HG03457 (cell line): ENCODE measurements around the gene TTC24.

ENCODE experiments used
- ATAC-seq: cut with Tn5 transposase; IDR thresholded peaks from one replicate; pipeline ENCODE4 v1.9.1; 2021; ENCODE audit warnings: moderate number of reproducible peaks; ENCODE audit not compliant: unreplicated experiment

TTC24 gene

GRCh38 chr1:156553860-156554485 lies 25.6 kb upstream of the TTC24 start:
- no peak for ATAC-seq

DNA sequence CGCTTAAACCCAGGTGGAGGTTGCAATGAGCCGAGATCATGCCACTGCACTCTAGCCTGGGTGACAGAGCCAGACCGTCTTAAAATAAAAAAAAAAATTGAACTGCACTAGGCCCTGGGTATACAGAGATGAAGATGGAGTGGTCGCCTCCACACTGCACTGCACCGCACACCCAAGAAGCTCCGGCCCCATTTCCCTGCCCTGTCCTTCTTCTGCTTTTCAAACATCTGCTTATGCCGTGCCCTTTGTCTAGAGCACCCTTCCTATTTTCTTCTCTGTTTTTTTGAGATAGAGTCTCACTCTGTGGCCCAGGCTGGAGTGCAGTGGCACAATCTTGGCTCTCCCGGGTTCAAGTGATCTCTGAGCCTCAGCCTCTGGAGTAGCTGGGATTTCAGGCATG lies 24.6 kb upstream of the TTC24 start:
- no peak for ATAC-seq

DNA sequence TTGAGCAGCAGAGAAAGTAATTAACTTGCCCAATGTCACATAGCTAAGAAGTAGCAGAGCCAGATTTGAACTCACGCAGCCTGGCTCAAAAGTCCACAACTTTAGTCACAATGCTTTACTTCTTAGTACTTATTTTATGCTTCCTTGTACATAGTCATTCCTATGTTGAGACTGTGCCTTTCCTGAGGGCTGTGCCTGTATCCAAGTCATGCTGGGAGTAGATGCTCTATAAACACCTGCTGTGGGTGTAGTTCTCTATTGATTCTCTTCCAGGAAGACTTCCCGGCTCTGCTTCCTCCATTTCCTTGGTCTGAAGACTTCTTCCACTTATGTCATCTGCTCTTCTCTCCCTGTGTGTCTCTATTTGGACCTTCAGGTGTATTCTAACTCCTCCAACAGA lies 23.8 kb upstream of the TTC24 start:
- ATAC-seq: no peak

DNA sequence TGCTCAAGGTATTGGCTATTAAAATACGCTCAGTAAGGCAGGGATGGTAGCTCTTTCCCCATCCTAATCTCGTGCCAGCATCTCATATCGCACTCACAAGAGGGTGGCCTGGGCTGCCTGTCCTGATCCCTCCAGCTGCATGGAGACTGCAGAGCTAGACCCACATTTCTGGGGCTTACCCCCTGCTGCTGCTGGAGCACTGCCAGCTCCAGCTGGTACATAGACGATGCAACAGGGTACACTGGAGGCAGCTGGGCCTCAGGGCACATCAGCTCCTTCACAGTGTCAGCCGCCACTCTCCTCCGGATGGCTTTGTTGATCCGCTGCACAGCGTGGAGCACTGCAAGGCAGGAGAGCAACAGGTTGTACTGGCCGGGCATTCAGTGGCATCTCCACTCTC lies 23.2 kb upstream of the TTC24 start:
- no peak for ATAC-seq

DNA sequence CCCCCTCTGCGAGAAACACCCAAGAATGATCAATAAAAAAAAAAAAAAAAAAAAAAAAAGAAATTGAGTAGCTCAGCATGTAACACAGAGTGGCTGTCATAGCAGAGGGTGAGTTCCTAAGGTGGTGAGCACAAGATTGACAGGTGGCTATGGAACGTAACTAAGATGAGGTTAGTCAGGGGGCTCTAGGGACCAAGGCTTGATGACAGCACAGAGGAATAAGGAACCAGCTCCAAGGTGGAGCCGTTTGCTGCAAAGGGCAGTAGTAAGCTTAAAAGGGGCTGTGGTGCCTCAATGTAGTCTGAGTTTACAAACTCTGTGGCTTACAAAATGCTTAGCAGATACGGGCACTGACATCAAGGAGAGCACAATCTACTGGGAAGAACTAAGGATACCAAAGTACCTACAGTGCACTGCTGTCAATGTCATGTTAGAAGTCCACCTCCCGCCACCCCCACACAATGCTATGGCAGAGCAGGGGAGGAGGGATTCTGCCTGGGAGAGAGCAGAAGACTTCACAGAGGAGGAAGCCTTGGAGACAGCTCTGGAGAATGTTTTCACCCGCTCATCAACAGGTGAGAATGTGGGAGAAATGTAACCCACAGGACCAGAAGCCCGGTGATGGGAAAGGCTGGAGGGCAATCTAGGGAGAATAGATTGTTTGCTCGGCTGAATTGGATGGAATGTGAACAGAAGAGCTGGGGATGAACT lies 20.3 kb upstream of the TTC24 start:
- no peak for ATAC-seq

GRCh38 chr1:156559797-156560385 lies 19.6 kb upstream of the TTC24 start:
- ATAC-seq: no peak

GRCh38 chr1:156560585-156561163 lies 18.8 kb upstream of the TTC24 start:
- ATAC-seq: no peak

GRCh38 chr1:156565519-156565918 lies 14.0 kb upstream of the TTC24 start:
- ATAC-seq: no peak

DNA sequence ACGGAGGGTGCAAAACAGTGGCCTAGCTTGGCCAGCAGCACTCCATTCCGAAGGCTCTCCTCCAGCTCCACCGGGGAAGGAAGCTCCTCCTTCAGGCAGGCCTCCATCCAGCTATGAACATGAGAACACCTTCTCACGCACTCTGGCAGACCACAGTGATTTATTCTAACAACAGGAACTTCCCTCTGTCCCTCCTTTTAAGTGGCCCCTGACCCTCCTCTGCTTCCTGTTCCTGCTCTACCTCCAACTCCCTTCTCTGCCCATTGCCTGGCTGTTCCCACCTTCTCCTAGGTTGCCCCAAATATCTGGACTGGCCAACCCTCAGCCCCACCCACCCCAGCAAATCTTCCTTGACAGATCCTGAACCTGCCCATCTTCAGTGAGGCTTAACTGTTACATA lies 13.1 kb upstream of the TTC24 start:
- ATAC-seq: no peak

DNA sequence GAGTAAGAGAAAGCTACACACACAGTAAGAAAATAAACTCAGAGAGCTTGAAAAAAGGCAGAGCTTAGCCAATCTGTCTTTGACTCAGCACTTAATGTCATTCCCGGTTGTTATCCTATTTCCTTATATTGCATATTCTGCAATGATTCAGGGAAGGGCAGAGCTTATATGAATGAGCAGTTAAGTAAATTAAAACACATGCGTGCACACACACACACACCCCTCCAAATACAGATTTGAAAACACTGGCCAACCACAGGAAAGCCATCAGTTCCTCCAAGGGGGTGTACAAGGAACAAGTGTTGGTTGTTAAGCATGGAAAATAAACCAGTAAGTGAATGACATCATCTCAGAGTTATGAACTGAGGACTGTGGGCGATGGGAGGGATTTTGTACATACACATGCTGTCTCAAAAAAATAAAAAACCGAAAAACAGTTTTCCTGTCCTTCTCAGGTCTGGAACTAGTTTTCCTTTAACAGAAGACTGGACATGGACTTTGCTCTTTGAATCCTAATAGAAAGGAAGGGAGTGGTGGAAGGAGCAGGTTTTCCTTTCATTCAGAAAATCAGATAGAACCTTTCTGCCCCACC lies 8.2 kb upstream of the TTC24 start:
- ATAC-seq: no peak

DNA sequence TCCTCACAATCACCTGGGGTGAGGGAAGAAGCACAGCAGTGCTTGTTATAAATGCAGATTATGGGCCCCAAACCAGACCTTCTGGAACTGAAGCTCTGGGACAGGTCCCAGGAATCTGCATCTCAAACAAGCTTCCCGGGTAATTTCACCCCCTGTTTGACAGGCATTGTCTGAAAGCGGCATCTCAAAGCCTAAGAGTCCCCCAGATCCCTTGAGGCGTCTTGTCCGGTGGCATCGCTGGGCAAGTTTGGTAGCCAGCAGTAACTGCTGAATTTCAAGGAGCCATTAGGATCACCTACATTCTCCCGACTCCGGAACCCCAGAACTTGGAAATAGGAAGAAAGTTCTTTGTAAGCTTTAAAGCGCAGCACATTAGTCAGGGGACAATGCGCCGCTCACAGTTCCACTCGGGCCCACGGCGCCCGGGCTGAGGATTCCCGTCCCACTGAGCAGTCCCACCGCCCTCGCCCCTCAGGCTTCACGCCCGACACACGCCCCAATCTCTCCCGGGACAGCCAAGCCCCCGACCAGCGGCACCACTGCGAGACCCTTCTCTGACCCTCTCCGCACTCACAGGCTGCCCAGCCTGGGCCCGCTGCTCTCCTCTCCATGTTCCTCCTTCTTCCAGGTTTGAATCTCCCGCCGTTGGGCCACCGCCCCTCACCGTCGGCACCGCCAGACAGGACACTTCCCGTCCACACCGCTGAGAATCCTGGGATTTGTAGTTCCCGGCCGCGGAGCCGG lies 7.4 kb upstream of the TTC24 start, which contains the start of gene IQGAP3:
TSS of gene IQGAP3 (minus strand) at position 647 of the 744 bp plus-strand sequence. CDS start at position 611, 36 bp downstream.
- no peak for ATAC-seq

- ATAC-seq: no peak
Observed at GRCh38 chr1:156572663-156573018, 6.9 kb upstream of the TTC24 start.

DNA sequence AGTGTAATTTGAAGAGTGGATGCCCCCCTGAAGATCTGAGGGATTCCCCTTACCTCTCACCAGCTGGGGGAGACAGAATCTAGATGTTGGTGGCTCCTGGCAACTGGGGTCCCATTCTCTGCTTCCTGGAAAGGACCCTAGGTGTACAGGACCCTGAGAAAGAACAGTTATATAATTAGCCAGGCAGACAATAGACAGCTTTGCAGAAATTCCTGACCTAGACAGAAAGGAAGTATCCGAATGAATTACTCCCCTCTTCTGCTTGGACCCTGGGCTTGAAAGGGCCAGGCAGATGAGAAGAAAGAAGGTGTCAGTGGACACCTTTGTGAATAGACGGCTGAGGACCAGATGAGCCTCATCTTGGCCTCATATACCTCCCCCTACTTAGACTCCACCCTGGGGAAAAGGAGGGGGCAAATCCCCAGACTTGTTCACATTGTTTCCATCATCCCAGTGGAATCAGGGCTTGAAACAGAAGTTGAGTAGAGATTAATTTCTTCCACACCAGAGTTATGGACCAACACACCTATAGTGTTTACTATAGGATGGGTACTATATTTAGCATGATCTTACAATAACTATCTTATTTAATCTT lies 5.4 kb upstream of the TTC24 start:
- ATAC-seq: no peak

DNA sequence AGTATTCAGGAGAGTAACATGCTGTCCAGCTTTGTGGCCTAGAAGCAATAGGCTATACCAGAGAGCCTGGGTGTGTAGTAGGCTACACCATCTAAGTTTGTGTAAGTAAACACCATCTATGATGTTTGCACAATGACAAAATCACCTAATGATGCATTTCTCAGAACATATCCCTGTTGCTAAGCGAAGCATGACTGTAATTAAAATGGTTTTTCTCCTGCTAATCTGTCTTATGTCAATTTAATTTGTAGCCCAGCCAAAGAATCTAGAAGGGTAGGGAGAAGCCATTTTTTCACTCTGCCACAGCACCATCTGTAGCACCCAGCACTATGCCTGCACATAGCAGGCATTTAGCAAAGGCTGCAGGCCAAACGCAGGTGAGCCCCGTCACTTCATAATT lies 2.0 kb upstream of the TTC24 start:
- ATAC-seq: no peak

GRCh38 chr1:156578055-156578454 lies 1.5 kb upstream of the TTC24 start:
- no peak for ATAC-seq

DNA sequence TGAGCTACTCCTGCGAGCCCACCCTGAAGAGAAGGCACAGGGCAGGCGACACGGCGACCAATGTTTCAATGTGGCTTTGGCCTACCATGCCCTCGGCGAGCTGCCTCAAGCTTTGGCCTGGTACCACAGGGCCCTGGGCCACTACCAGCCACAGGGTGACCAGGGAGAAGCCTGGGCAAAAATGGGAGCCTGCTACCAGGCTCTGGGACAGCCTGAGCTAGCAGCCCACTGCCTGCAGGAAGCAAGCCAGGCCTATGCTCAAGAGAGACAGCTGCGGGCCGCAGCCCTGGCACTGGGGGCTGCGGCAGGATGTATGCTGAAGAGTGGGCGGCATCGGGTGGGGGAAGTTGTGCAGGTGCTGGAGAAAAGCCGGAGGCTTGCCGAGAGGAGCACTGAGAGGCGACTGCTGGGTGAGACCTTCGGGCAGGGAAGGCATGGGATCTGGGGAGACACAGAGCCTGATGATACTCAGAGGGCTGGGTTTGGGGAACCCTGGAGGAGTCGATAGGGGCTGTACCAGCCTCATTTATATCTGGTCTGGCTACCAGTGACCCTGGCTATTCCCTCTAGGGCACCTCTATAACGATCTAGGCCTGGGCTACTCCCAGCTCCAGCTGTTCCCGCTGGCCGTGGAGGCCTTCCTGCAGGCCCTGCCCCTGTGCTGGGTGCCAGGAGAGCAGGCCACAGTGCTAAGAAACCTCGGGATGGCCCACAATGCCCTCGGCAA lies 2.3 kb downstream of the TTC24 start:
- no peak for ATAC-seq

GRCh38 chr1:156582388-156583017 lies 3.0 kb downstream of the TTC24 start:
- no peak for ATAC-seq

- ATAC-seq: no peak
Observed at GRCh38 chr1:156583821-156584622, 4.5 kb downstream of the TTC24 start.

DNA sequence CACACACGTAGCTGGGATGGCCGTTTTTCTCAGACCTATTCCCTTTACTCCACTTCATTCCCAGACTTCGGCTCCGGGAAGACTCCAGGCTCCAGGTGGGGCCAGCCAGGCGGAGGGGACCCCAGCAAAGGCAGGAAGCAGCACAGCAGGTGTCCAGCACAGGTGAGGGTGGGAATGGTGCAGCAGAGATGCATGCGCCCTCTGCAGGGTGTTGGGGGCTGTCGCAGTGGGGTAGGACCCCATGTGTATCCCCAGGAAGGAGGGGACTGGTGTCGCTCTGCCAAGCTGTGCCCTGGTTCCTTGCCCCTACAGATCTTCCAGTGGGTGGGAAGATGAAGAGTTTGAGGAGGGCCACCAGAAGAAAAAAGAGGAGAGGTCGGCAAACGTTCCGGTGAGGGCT lies 5.3 kb downstream of the TTC24 start:
- ATAC-seq: no peak
